Measurements from ENCODE around the gene CLEC10A.

GRCh38 chr17:7119314-7119713 is 39.3 kb upstream of the CLEC10A start:
- TF ChIP-seq CTCF (IDR thresholded peaks at IDR 0.05) (no peak), POLR2A (IDR thresholded peaks at IDR 0.05; ENCODE audit: low read depth) (no peak)
